A549 (cell line): ENCODE measurements around the gene EFNA5. TPM values are rescaled to one million over a fixed set of nuclear protein-coding genes. Genes with fewer than 3 reads are reported as not detected.

Experiments
- ATAC-seq, 2 experiments: fragments of 200-7000 bp in 1 of 2; fragments of >200 bp in 1 of 2; cut with Nextera tagmentation in 1 of 2; cut with Tn5 transposase in 1 of 2; 3 replicates each; pipeline versions ENCODE4 v1.8.0 to v1.9.1; 2018 to 2020; ENCODE audit warnings: mild to moderate bottlenecking in 1 of 2, moderate library complexity in 1 of 2
- CTCF ChIA-PET: fragments of 300-600 bp; sonication (Branson Sonifier 250); formaldehyde crosslinking; extraction: SDS; loops from one replicate; lab custom pipeline; 2021; ENCODE audit warnings: antibody characterized with exemption, inconsistent platforms; lab: Yijun Ruan, JAX
- POLR2A ChIA-PET: fragments of 350-600 bp; formaldehyde crosslinking; extraction: SDS; loops from one replicate; lab custom pipeline; 2021; ENCODE audit warnings: antibody characterized with exemption, inconsistent platforms; lab: Yijun Ruan, JAX
- DNase-seq, 2 experiments: peaks; one replicate each; pipeline versions ENCODE4 v3.0.0 to v3.0.0-alpha.2; 2011 to 2016; ENCODE audit warnings: low read depth in 1 of 2, low spot score in 1 of 2
- FAIRE-seq: peaks from 2 replicates; lab custom pipeline; 2011; peaks lifted over from hg19 to GRCh38; lab: Jason Lieb, UNC
- H3K27ac ChIP-seq, 2 experiments: fragments of >200 bp; sonication (Bioruptor Twin); formaldehyde crosslinking; 3 replicates each; pipeline ENCODE4 v1.5.1; 2016 to 2017
- H3K4me1 ChIP-seq: fragments of >200 bp; sonication (Bioruptor Twin); formaldehyde crosslinking; 3 replicates; pipeline ENCODE4 v1.6.1; 2016
- H3K4me2 ChIP-seq: fragments of >200 bp; sonication (Bioruptor Twin); formaldehyde crosslinking; 3 replicates; pipeline ENCODE4 v1.6.1; 2016
- H3K4me3 ChIP-seq: fragments of >200 bp; sonication (Bioruptor Twin); formaldehyde crosslinking; 3 replicates; pipeline ENCODE4 v1.5.1; 2016
- H3K9me3 ChIP-seq: fragments of >200 bp; sonication (Bioruptor Twin); formaldehyde crosslinking; 3 replicates; pipeline ENCODE4 v1.6.1; 2016
- CHD4 ChIP-seq: fragments of 200-600 bp; sonication (generic); IDR thresholded peaks from 2 replicates; pipeline ENCODE4 v1.6.1; 2016; ENCODE audit warnings: antibody characterized with exemption, mild to moderate bottlenecking, borderline replicate concordance
- E2F6 ChIP-seq: IDR thresholded peaks from 2 replicates; pipeline ENCODE4 v1.6.1; 2012; ENCODE audit warnings: low read depth, borderline replicate concordance
- ELK1 ChIP-seq: fragments of 150-350 bp; IDR thresholded peaks from 2 replicates; pipeline ENCODE4 v1.6.1; 2014; ENCODE audit warnings: low read depth, mild to moderate bottlenecking, low read length
- FOSL2 ChIP-seq, 2 experiments: fragments of 450-650 bp in 1 of 2; fragments of >200 bp in 1 of 2; sonication (Bioruptor Twin) in 1 of 2; formaldehyde crosslinking; IDR thresholded peaks; 2 replicates each; pipeline versions ENCODE4 v1.5.0 to v1.6.1; 2016 to 2020; ENCODE audit warnings: mild to moderate bottlenecking in 1 of 2, moderate library complexity in 1 of 2
- FOXS1 ChIP-seq: fragments of 250-450 bp; sonication (Bioruptor Pico); IDR thresholded peaks from 2 replicates; pipeline ENCODE4 v1.5.0; 2020; ENCODE audit warnings: mild to moderate bottlenecking, moderate library complexity
- GATA3 ChIP-seq: IDR thresholded peaks from 2 replicates; pipeline ENCODE4 v1.6.1; 2012; ENCODE audit warnings: borderline replicate concordance
- HDAC2 ChIP-seq: fragments of 200-600 bp; sonication (generic); IDR thresholded peaks from 2 replicates; pipeline ENCODE4 v1.6.1; 2016
- HMGXB4 ChIP-seq: fragments of 250-450 bp; sonication (Bioruptor Pico); IDR thresholded peaks from 2 replicates; pipeline ENCODE4 v1.5.0; 2021; ENCODE audit warnings: mild to moderate bottlenecking, moderate library complexity, borderline replicate concordance
- HOXA7 ChIP-seq: fragments of 250-450 bp; sonication (Bioruptor Pico); IDR thresholded peaks from 2 replicates; pipeline ENCODE4 v1.5.0; 2020; ENCODE audit warnings: mild to moderate bottlenecking, moderate library complexity
- HOXB5 ChIP-seq: fragments of 250-450 bp; sonication (Bioruptor Pico); IDR thresholded peaks from 2 replicates; pipeline ENCODE4 v1.5.0; 2020; ENCODE audit warnings: mild to moderate bottlenecking, moderate library complexity
- JUN ChIP-seq, 2 experiments: fragments of >200 bp; sonication (Bioruptor Twin); formaldehyde crosslinking; IDR thresholded peaks; 2 replicates in 1 of 2; 3 replicates in 1 of 2; pipeline ENCODE4 v1.6.1; 2016 to 2017
- KDM1A ChIP-seq: fragments of 200-600 bp; sonication (generic); IDR thresholded peaks from 2 replicates; pipeline ENCODE4 v1.6.1; 2016; ENCODE audit warnings: low read depth, mild to moderate bottlenecking
- MAFK ChIP-seq: fragments of 450-650 bp; IDR thresholded peaks from 2 replicates; pipeline ENCODE4 v1.6.1; 2014; ENCODE audit not compliant: partially characterized antibody
- MAZ ChIP-seq: fragments of 150-350 bp; IDR thresholded peaks from 2 replicates; pipeline ENCODE4 v1.6.1; 2014; ENCODE audit warnings: antibody characterized with exemption, low read depth, low read length, borderline replicate concordance
- MYC ChIP-seq: IDR thresholded peaks from 2 replicates; pipeline ENCODE4 v1.6.1; 2012; ENCODE audit warnings: mild to moderate bottlenecking, inconsistent platforms, low read length, improper control_type of control experiment, borderline replicate concordance
- NPAS2 ChIP-seq: fragments of 250-450 bp; sonication (Bioruptor Pico); IDR thresholded peaks from 2 replicates; pipeline ENCODE4 v1.8.0; 2022; ENCODE audit warnings: mild to moderate bottlenecking, moderate library complexity, borderline replicate concordance
- NR3C1 ChIP-seq: fragments of >200 bp; sonication (Bioruptor Twin); formaldehyde crosslinking; IDR thresholded peaks from 3 replicates; pipeline ENCODE4 v1.6.1; 2017
- POLR2A ChIP-seq: IDR thresholded peaks from 2 replicates; pipeline ENCODE4 v1.6.1; 2012; ENCODE audit warnings: mild to moderate bottlenecking, low read length
- REST ChIP-seq: fragments of 200-600 bp; sonication (generic); IDR thresholded peaks from 2 replicates; pipeline ENCODE4 v1.6.1; 2016; ENCODE audit warnings: antibody characterized with exemption, mild to moderate bottlenecking, moderate library complexity
- RFX5 ChIP-seq: fragments of 450-650 bp; IDR thresholded peaks from 2 replicates; pipeline ENCODE4 v1.7.1; 2014; ENCODE audit warnings: antibody characterized with exemption, mild to moderate bottlenecking, moderate library complexity
- RNF2 ChIP-seq: fragments of 200-600 bp; sonication (generic); IDR thresholded peaks from 2 replicates; pipeline ENCODE4 v1.6.1; 2016; ENCODE audit warnings: low read depth, mild to moderate bottlenecking, antibody characterized with exemption, moderate library complexity, borderline replicate concordance
- TFCP2L1 ChIP-seq: fragments of 250-450 bp; sonication (Bioruptor Pico); IDR thresholded peaks from 2 replicates; pipeline ENCODE4 v1.5.0; 2021; ENCODE audit warnings: mild to moderate bottlenecking
- TP53 ChIP-seq: fragments of 250-450 bp; sonication (Bioruptor Pico); IDR thresholded peaks from 2 replicates; pipeline ENCODE4 v1.5.0; 2021; ENCODE audit warnings: mild to moderate bottlenecking, moderate library complexity
- ZFP36 ChIP-seq: fragments of 450-650 bp; IDR thresholded peaks from 2 replicates; pipeline ENCODE4 v1.6.1; 2014; ENCODE audit warnings: borderline replicate concordance; ENCODE audit not compliant: partially characterized antibody
- WGBS: methylation state at CpG from one replicate; pipeline ENCODE4 v1.1.6; 2017; ENCODE audit errors: missing lambda C conversion rate; 5-methylcytosine and 5-hydroxymethylcytosine counted together
- polyA plus RNA-seq, 4 experiments: library from polyadenylated mRNA; depleted of rRNA in 3 of 4; stranded (reverse); fragments of >200 nt; fragmentation: RNase III in 1 of 4; extraction: RNeasy Plus Mini Kit Qiagen cat#74134 plus additional on column Dnase treatment in 1 of 4; gene quantifications; 2 replicates in 3 of 4; 3 replicates in 1 of 4; pipeline ENCODE4 v1.2.3, GENCODE V29; 2011 to 2017
- TF ChIP-seq, protein P1 (sequence below): fragments of >200 bp; sonication (Bioruptor Twin); formaldehyde crosslinking; IDR thresholded peaks from 2 replicates; pipeline ENCODE4 v1.6.1; 2016
- TF ChIP-seq, protein P2 (sequence below): IDR thresholded peaks from 2 replicates; pipeline ENCODE4 v1.6.1; 2012

The EFNA5 gene
- polyA plus RNA-seq, 2 of the 4 experiments (the other 2 are of a cell fraction) = 8.5 to 20.7 TPM

GRCh38 chr5:107673039-107673367 is 2.3 kb upstream of the EFNA5 start:
- Histone ChIP-seq H3K4me3 (peak overlapping the region; percentile 69), H3K9me3 (no peaks in the 10 kb centered on the region), H3K4me2 (peak overlapping the region; percentile 82), H3K4me1 (peaks cover 12% of the 10 kb centered on the region), H3K27ac (peak overlapping the region; percentile 89 to 93)
- FAIRE-seq = no peak
- POLR2A ChIA-PET = interaction anchor here (0.6 to 1.8 kb wide), 19 partner anchors 12 to 1546 kb away, joined by 3 to 14 read pairs (median 4); no protein-coding TSS in a partner anchor
- TF ChIP-seq ZFP36 (no peak), NR3C1 (no peak), KDM1A (peak; percentile 77), CHD4 (peak; percentile 35; the same call in 1 of the 2 replicates)
- ATAC-seq = no peak
- CTCF ChIA-PET = interaction anchor here (0.5 to 2.0 kb wide), 9 partner anchors 15 to 1532 kb away, joined by 3 to 8 read pairs (median 4); no protein-coding TSS in a partner anchor
- no peak for DNase-seq
- 1% methylated on average over 11 of the region's 11 CpGs for WGBS

DNA sequence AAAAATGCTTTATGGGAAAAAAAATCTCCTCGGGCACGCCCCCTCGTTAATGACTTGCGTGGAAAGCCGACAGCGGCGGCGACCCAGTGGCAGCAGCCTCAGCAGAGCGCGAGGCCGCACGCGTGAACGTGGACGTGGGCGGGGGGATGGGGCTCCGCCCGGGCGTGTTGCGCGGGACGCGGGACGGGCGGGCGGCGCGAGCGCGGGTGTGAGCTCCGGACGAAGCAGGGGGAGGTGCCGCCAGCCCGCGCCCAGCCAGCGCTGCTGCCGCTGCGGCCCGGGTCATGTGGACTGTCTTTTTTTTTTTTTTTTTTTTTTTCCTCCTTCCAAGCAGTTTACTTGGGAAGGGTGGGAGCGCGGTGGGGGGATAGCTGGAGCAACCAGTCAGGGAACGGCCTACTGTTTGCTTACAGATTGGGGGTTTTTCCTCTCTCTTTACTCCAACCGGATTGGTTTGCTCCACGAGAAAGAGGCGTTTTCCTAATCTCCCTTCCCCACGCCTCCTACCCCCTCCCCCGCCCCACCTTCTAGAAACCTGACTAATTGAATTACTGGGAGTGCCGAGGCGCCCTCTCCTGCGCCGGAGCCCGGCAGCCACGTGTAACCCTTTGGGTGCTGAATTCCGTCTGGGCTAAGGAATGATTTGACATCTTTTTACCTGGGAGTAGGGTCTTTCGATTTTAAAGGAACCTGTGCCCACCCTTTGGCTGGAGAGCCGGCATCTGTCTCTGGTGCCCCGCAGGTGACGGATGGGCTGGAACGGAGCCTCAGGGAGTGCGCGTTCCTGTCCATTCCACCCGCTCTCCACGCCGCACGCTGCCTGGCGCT is 1.7 kb upstream of the EFNA5 start:
- H3K4me1 ChIP-seq = peaks cover 18% of the 10 kb centered on the region
- CTCF ChIA-PET = interaction anchor here (0.6 to 1.0 kb wide), 3 partner anchors 26 to 950 kb away, joined by 3 read pairs; no protein-coding TSS in a partner anchor
- DNase-seq = peak; percentile 93 to 99
- 2% methylated on average over 43 of the region's 66 CpGs for WGBS
- no peaks in the 10 kb centered on the region for H3K9me3 ChIP-seq
- POLR2A ChIA-PET = interaction anchor here (0.6 to 1.8 kb wide), 28 partner anchors 11 to 1676 kb away, joined by 3 to 14 read pairs (median 4); partner anchors contain the start of gene FBXL17
- H3K4me2 ChIP-seq = peak overlapping the region; percentile 93
- H3K4me3 ChIP-seq = peak overlapping the region; percentile 69
- no peak for FAIRE-seq
- peak; percentile 55 to 83 for ATAC-seq
- H3K27ac ChIP-seq = peak overlapping the region; percentile 90 to 99
- TF ChIP-seq JUN (IDR thresholded peaks at IDR 0.05) = peak; percentile 71 to 87; a peak in 4 of 5 replicates
- peak; percentile 57 for TF ChIP-seq E2F6
- TF ChIP-seq MAFK = peak; percentile 44
- peak; percentile 58 for TF ChIP-seq POLR2A
- TF ChIP-seq HOXA7 (CRISPR knock-in tag) = no peak
- TF ChIP-seq, protein P1, sequence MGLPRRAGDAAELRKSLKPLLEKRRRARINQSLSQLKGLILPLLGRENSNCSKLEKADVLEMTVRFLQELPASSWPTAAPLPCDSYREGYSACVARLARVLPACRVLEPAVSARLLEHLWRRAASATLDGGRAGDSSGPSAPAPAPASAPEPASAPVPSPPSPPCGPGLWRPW = no peak
- TF ChIP-seq FOSL2 (IDR thresholded peaks at IDR 0.05) = no peak
- no peak for TF ChIP-seq FOSL2 (CRISPR knock-in tag; IDR thresholded peaks at IDR 0.05)
- TF ChIP-seq TFCP2L1 (CRISPR knock-in tag) = peak; percentile 80; the same call in 1 of the 2 replicates
- no peak for TF ChIP-seq NPAS2 (CRISPR knock-in tag)
- 0 out of 2 replicates have a peak, but pooled peaks have one; percentile 8 for TF ChIP-seq MAZ
- no peak for TF ChIP-seq RFX5
- 0 out of 2 replicates have a peak, but pooled peaks have one; percentile 29 for TF ChIP-seq FOXS1 (CRISPR knock-in tag)
- TF ChIP-seq RNF2 = no peak
- TF ChIP-seq GATA3 = no peak; the same call in 1 of the 2 replicates
- 0 out of 2 replicates have a peak, but pooled peaks have one; percentile 84 for TF ChIP-seq HDAC2
- TF ChIP-seq TP53 (CRISPR knock-in tag) = peak; percentile 93; the same call in 1 of the 2 replicates
- TF ChIP-seq, protein P2, sequence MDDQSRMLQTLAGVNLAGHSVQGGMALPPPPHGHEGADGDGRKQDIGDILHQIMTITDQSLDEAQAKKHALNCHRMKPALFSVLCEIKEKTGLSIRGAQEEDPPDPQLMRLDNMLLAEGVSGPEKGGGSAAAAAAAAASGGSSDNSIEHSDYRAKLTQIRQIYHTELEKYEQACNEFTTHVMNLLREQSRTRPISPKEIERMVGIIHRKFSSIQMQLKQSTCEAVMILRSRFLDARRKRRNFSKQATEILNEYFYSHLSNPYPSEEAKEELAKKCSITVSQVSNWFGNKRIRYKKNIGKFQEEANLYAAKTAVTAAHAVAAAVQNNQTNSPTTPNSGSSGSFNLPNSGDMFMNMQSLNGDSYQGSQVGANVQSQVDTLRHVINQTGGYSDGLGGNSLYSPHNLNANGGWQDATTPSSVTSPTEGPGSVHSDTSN = no peak
- TF ChIP-seq HMGXB4 (CRISPR knock-in tag) = no peak
- TF ChIP-seq REST = 0 out of 2 replicates have a peak, but pooled peaks have one; percentile 19
- peak; percentile 82 for TF ChIP-seq HOXB5 (CRISPR knock-in tag)
- TF ChIP-seq MYC = peak; percentile 92; the same call in 1 of the 2 replicates
- no peak for TF ChIP-seq ELK1
